H1 (cell line): ENCODE results near the gene SEMA3A. TPM values are rescaled to one million over a fixed set of nuclear protein-coding genes. Genes with fewer than 3 reads are reported as not detected.

ENCODE experiments used
- CTCF ChIA-PET: fragments of 300-600 bp; sonication (Branson Sonifier 250); formaldehyde crosslinking; loops from one replicate; lab custom pipeline; 2021; ENCODE audit not compliant: partially characterized antibody; lab: Charles Lee
- POLR2A ChIA-PET: fragments of 300-600 bp; sonication (Branson Sonifier 250); formaldehyde crosslinking; loops from one replicate; lab custom pipeline; 2021; ENCODE audit warnings: inconsistent platforms; ENCODE audit not compliant: partially characterized antibody; lab: Charles Lee
- DNase-seq, 2 experiments: peaks; one replicate each; pipeline versions ENCODE4 v3.0.0 to v3.0.0-alpha.2; 2010 to 2022; ENCODE audit warnings: low spot score in 2 of 2, low read depth in 1 of 2, mixed read lengths in 1 of 2
- FAIRE-seq: peaks from 2 replicates; lab custom pipeline; 2011; peaks lifted over from hg19 to GRCh38; lab: Jason Lieb, UNC
- H2AFZ ChIP-seq: 2 replicates; pipeline ENCODE4 v1.8.1; 2012; ENCODE audit warnings: low read length, inconsistent platforms
- H2AK5ac ChIP-seq: 2 replicates; pipeline ENCODE4 v1.6.1; 2013; ENCODE audit warnings: low read depth, low read length
- H2BK120ac ChIP-seq: replicated peaks from 2 replicates; pipeline ENCODE3; 2013; ENCODE audit warnings: low read depth, low read length, inconsistent platforms
- H2BK12ac ChIP-seq: 2 replicates; pipeline ENCODE4 v1.6.1; 2013; ENCODE audit warnings: low read depth, low read length
- H2BK15ac ChIP-seq: 2 replicates; pipeline ENCODE4 v1.6.1; 2013; ENCODE audit warnings: low read length
- H2BK20ac ChIP-seq: 2 replicates; pipeline ENCODE4 v1.6.1; 2013; ENCODE audit warnings: low read length
- H2BK5ac ChIP-seq: 2 replicates; pipeline ENCODE4 v1.6.1; 2013; ENCODE audit warnings: low read depth, low read length
- H3K14ac ChIP-seq: 2 replicates; pipeline ENCODE4 v1.6.1; 2013; ENCODE audit warnings: inconsistent platforms; ENCODE audit not compliant: insufficient read length
- H3K18ac ChIP-seq: 2 replicates; pipeline ENCODE4 v1.6.1; 2013; ENCODE audit warnings: low read length; ENCODE audit errors: extremely low read depth
- H3K23ac ChIP-seq: 2 replicates; pipeline ENCODE4 v1.6.1; 2013; ENCODE audit warnings: inconsistent platforms; ENCODE audit not compliant: insufficient read length
- H3K23me2 ChIP-seq: 2 replicates; pipeline ENCODE4 v1.6.1; 2013; ENCODE audit warnings: low read depth, low read length
- H3K27ac ChIP-seq: 2 replicates; pipeline ENCODE4 v1.6.1; 2011; ENCODE audit warnings: low read depth, low read length, inconsistent platforms
- H3K27me3 ChIP-seq, 4 experiments: replicated peaks in 1 of 4; 1 replicate in 1 of 4; 2 replicates in 3 of 4; pipeline versions ENCODE4 v1.6.1 to v1.8.1; 2011 to 2013; ENCODE audit warnings: low read length in 3 of 4, mild to moderate bottlenecking in 3 of 4, inconsistent platforms in 2 of 4, mixed read lengths in 2 of 4, moderate library complexity in 1 of 4; ENCODE audit not compliant: control insufficient read depth in 3 of 4, insufficient read depth in 3 of 4; ENCODE audit errors: extremely low read depth in 1 of 4
- H3K36me3 ChIP-seq, 4 experiments: 2 replicates each; pipeline versions ENCODE4 v1.6.1 to v1.8.1; 2011 to 2013; ENCODE audit warnings: mild to moderate bottlenecking in 4 of 4, low read length in 3 of 4, moderate library complexity in 2 of 4, control low read depth in 1 of 4, inconsistent platforms in 1 of 4; ENCODE audit not compliant: insufficient read depth in 4 of 4, control insufficient read depth in 2 of 4
- H3K4ac ChIP-seq: replicated peaks from 2 replicates; pipeline ENCODE3; 2013; ENCODE audit warnings: low read length, low read depth, mixed read lengths, inconsistent platforms; ENCODE audit not compliant: insufficient read length
- H3K4me1 ChIP-seq, 4 experiments: replicated peaks in 1 of 4; 1 replicate in 1 of 4; 2 replicates in 3 of 4; pipeline versions ENCODE4 v1.6.1 to v1.8.1; 2011 to 2013; ENCODE audit warnings: low read length in 3 of 4, inconsistent platforms in 2 of 4, mixed read lengths in 1 of 4; ENCODE audit not compliant: insufficient read depth in 4 of 4, control insufficient read depth in 3 of 4
- H3K4me2 ChIP-seq, 2 experiments: 2 replicates each; pipeline versions ENCODE4 v1.6.1 to v1.8.1; 2011 to 2013; ENCODE audit warnings: low read depth in 2 of 2, low read length in 2 of 2, control low read depth in 1 of 2, inconsistent platforms in 1 of 2, mild to moderate bottlenecking in 1 of 2; ENCODE audit not compliant: insufficient read depth in 1 of 2
- H3K4me3 ChIP-seq, 4 experiments: fragments of 200-600, 300-600 bp in 1 of 4; sonication (generic), shearing (Covaris generic), sonication (Bioruptor Twin) in 1 of 4; 2 replicates each; pipeline versions ENCODE4 v1.5.1 to v1.8.1; 2011 to 2016; ENCODE audit warnings: low read length in 4 of 4, low read depth in 3 of 4, control low read depth in 2 of 4, inconsistent platforms in 2 of 4, mild to moderate bottlenecking in 2 of 4, mixed read lengths in 1 of 4, moderate library complexity in 1 of 4; ENCODE audit not compliant: insufficient read depth in 2 of 4; ENCODE audit errors: extremely low read depth in 1 of 4
- H3K56ac ChIP-seq: replicated peaks from 2 replicates; pipeline ENCODE3; 2013; ENCODE audit warnings: low read depth, mild to moderate bottlenecking, mixed read lengths, low read length, inconsistent platforms; ENCODE audit not compliant: insufficient read length
- H3K79me1 ChIP-seq: 2 replicates; pipeline ENCODE4 v1.6.1; 2013; ENCODE audit warnings: low read depth, low read length, control low read depth
- H3K79me2 ChIP-seq, 2 experiments: 2 replicates each; pipeline versions ENCODE4 v1.6.1 to v1.8.1; 2012 to 2013; ENCODE audit warnings: low read length in 2 of 2, mild to moderate bottlenecking in 2 of 2, inconsistent platforms in 1 of 2; ENCODE audit not compliant: insufficient read depth in 2 of 2, control insufficient read depth in 1 of 2
- H3K9ac ChIP-seq, 4 experiments: replicated peaks in 1 of 4; 1 replicate in 1 of 4; 2 replicates in 3 of 4; pipeline versions ENCODE4 v1.6.1 to v1.8.1; 2011 to 2013; ENCODE audit warnings: low read depth in 3 of 4, low read length in 3 of 4, control low read depth in 2 of 4, mild to moderate bottlenecking in 2 of 4, moderate library complexity in 2 of 4, inconsistent platforms in 1 of 4; ENCODE audit errors: extremely low read depth in 1 of 4
- H3K9me3 ChIP-seq, 2 experiments: 2 replicates each; pipeline versions ENCODE4 v1.6.1 to v1.8.1; 2012 to 2013; ENCODE audit warnings: mild to moderate bottlenecking in 2 of 2, moderate library complexity in 2 of 2, control low read depth in 1 of 2, inconsistent platforms in 1 of 2, low read depth in 1 of 2, low read length in 1 of 2, mixed read lengths in 1 of 2; ENCODE audit not compliant: insufficient read depth in 2 of 2
- H4K20me1 ChIP-seq, 2 experiments: replicated peaks in 1 of 2; 2 replicates each; pipeline versions ENCODE3 to v1.8.1; 2011 to 2013; ENCODE audit warnings: inconsistent platforms in 2 of 2, low read length in 2 of 2, mild to moderate bottlenecking in 1 of 2; ENCODE audit not compliant: insufficient read depth in 2 of 2, control insufficient read depth in 1 of 2
- H4K5ac ChIP-seq: 2 replicates; pipeline ENCODE4 v1.6.1; 2013; ENCODE audit warnings: low read length, low read depth, mixed read lengths, inconsistent platforms; ENCODE audit not compliant: insufficient read length
- H4K8ac ChIP-seq: 2 replicates; pipeline ENCODE4 v1.8.0; 2013; ENCODE audit warnings: mild to moderate bottlenecking, moderate library complexity, low read length, inconsistent platforms; ENCODE audit not compliant: insufficient read depth; ENCODE audit errors: extremely low read depth
- H4K91ac ChIP-seq: replicated peaks from 2 replicates; pipeline ENCODE3; 2013; ENCODE audit warnings: low read length, mixed read lengths, inconsistent platforms; ENCODE audit not compliant: insufficient read length
- ASH2L ChIP-seq: fragments of 200-600, 300-600 bp; sonication (generic); IDR thresholded peaks from one replicate; pipeline ENCODE4 v1.7.1; 2017; ENCODE audit warnings: low read length
- BRCA1 ChIP-seq: IDR thresholded peaks from 2 replicates; pipeline ENCODE4 v1.6.1; 2012; ENCODE audit warnings: low read depth, low read length, improper control_type of control experiment
- CTCF ChIP-seq, 3 experiments: IDR thresholded peaks; 1 replicate in 2 of 3; 2 replicates in 1 of 3; pipeline versions ENCODE4 v1.5.1 to v1.6.1; 2011; ENCODE audit warnings: low read length in 3 of 3, mild to moderate bottlenecking in 3 of 3, inconsistent platforms in 2 of 3, low read depth in 1 of 3, moderate library complexity in 1 of 3; ENCODE audit not compliant: insufficient read depth in 1 of 3; ENCODE audit errors: control extremely low read depth in 1 of 3
- JUN ChIP-seq: IDR thresholded peaks from 2 replicates; pipeline ENCODE4 v1.6.1; 2011; ENCODE audit warnings: low read depth, mild to moderate bottlenecking, improper control_type of control experiment, low read length
- RAD21 ChIP-seq, 2 experiments: IDR thresholded peaks in 1 of 2; conservative IDR thresholded peaks in 1 of 2; 2 replicates each; pipeline ENCODE4 v1.6.1; 2011; ENCODE audit warnings: low read depth in 2 of 2, low read length in 2 of 2, improper control_type of control experiment in 1 of 2, inconsistent platforms in 1 of 2, mild to moderate bottlenecking in 1 of 2, moderate library complexity in 1 of 2
- RXRA ChIP-seq: IDR thresholded peaks from 2 replicates; pipeline ENCODE4 v1.6.1; 2011; ENCODE audit warnings: low read depth, mild to moderate bottlenecking, low read length, moderate library complexity; ENCODE audit not compliant: insufficient read depth
- WGBS, 2 experiments: shearing (Covaris generic) in 1 of 2; methylation state at CpG; one replicate each; pipeline versions ENCODE4 v1.1.6 to v1.1.7; 2013 to 2015; ENCODE audit warnings: low lambda C conversion rate in 2 of 2, mixed read lengths in 2 of 2, inconsistent platforms in 1 of 2, low coverage in 1 of 2, missing lambda C conversion rate in 1 of 2; ENCODE audit not compliant: insufficient replicate concordance in 2 of 2, insufficient coverage in 1 of 2, insufficient read length in 1 of 2; ENCODE audit errors: extremely low coverage in 1 of 2, missing lambda C conversion rate in 1 of 2; 5-methylcytosine and 5-hydroxymethylcytosine counted together
- polyA plus RNA-seq, 7 experiments: library from polyadenylated mRNA; depleted of rRNA in 3 of 7; stranded (reverse) in 5 of 7; unstranded in 2 of 7; fragments of >200 nt in 5 of 7; fragments of 200-250 nt in 2 of 7; gene quantifications; 1 replicate in 5 of 7; 2 replicates in 1 of 7; 4 replicates in 1 of 7; pipeline versions ENCODE4 v1.2.1 to v1.2.3, GENCODE V29; 2011 to 2013; ENCODE audit warnings: missing spikeins in 2 of 7, mixed read lengths in 2 of 7
- total RNA-seq: library from RNA; stranded (reverse); fragmentation: NEBNext Ultra II Directional; extraction: Animal tissue kit (Norgen Biotek cat#: 25700); gene quantifications from 2 replicates; pipeline ENCODE4 v1.2.1, GENCODE V29; 2021

SEMA3A gene
- total and polyA plus RNA-seq, 2 of the 8 experiments (the other 6 are each of a cell fraction or from before 2014, with no cell fraction given) = 8.1 to 45.9 TPM

DNA sequence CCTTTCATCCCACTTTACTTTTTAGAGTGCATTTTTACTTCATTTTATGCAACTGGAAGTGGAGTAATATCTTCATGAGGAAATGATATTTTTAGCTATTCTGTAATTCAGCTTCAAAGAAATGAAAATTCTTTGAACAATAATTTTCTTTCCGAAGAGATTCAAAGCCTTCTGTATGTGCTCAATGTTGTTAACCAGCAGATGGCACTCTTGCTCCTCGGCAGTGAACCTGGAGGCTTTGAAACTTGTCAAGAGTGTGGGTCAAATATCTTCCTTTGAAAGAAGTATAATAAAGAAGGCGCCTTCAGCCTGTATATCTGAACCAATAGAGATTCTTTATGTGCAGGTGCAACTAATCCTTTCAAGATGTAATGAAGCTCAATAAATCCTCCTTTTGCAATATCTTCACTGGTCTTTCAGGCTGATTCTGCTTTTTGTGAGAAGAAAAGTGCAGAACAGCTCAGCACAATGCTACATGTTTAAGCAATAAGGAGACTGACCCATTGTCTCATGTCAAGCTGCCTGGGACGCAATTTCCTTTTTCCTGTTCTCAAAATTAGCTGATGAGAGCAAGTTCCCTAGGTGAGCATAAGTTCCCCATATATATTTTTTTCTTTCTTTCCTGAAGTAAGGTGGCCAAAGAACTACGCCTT lies 258.4 kb downstream of the SEMA3A start:
- Histone ChIP-seq H4K91ac (no peak overlapping the region), H3K18ac (no peak overlapping the region), H3K27ac (no peak overlapping the region), H2BK20ac (no peak overlapping the region), H2BK15ac (no peak overlapping the region), H3K4ac (no peak overlapping the region), H3K4me3 (no peak overlapping the region), H2BK120ac (no peak overlapping the region), H4K5ac (no peak overlapping the region), H3K9ac (no peak overlapping the region), H2AFZ (no peak overlapping the region), H4K8ac (no peak overlapping the region), H2AK5ac (no peak overlapping the region), H3K9me3 (no peaks in the 10 kb centered on the region), H3K23me2 (no peaks in the 10 kb centered on the region), H2BK5ac (no peak overlapping the region), H4K20me1 (no peaks in the 10 kb centered on the region), H3K23ac (no peak overlapping the region), H3K14ac (no peak overlapping the region), H3K36me3 (no peaks in the 10 kb centered on the region), H2BK12ac (no peak overlapping the region), H3K4me1 (peaks cover 0 to 2% (median 0%) of the 10 kb centered on the region in 4 experiments; a peak in 1 of 7 replicates), H3K79me2 (no peaks in the 10 kb centered on the region), H3K79me1 (no peaks in the 10 kb centered on the region), H3K4me2 (no peak overlapping the region), H3K27me3 (no peaks in the 10 kb centered on the region), H3K56ac (no peak overlapping the region)
- WGBS, 2 experiments = 49% methylated on average over 5 of the region's 5 CpGs; no CpG with 5 or more reads in 1 of the 2 experiments
- peak; percentile 47 to 66 for DNase-seq
- CTCF ChIA-PET = interaction anchor here (0.6 to 9.8 kb wide), 42 partner anchors 10 to 1090 kb away, joined by 3 to 134 read pairs (median 3); no protein-coding TSS in a partner anchor
- POLR2A ChIA-PET = no interaction called here
- TF ChIP-seq ASH2L (no peak), CTCF (IDR thresholded peaks at IDR 0.05; ENCODE audit: control extremely low read depth in 1 of 3, insufficient read depth in 1 of 3, low read depth in 1 of 3, low read length in 3 of 3) (peak in 2 of 3 experiments; percentile 74 to 89; a peak in 3 of 4 replicates), BRCA1 (0 out of 2 replicates have a peak, but pooled peaks have one; percentile 46), RXRA (no peak), JUN (0 out of 2 replicates have a peak, but pooled peaks have one; percentile 9), RAD21 (IDR thresholded peaks at IDR 0.05 in 1 of 2, conservative IDR thresholded peaks at IDR 0.05 in 1 of 2; ENCODE audit: low read depth in 2 of 2, low read length in 2 of 2) (peak; percentile 97 to 99)
- peak; percentile 98 for FAIRE-seq
